ENCODE results near the gene ANXA3. TPM values are rescaled to one million over a fixed set of nuclear protein-coding genes. Genes with fewer than 3 reads are reported as not detected.

ANXA3 gene
- total RNA-seq, 4 donors from 2014 or later = 29.7 to 170 (median 95.7) TPM

DNA sequence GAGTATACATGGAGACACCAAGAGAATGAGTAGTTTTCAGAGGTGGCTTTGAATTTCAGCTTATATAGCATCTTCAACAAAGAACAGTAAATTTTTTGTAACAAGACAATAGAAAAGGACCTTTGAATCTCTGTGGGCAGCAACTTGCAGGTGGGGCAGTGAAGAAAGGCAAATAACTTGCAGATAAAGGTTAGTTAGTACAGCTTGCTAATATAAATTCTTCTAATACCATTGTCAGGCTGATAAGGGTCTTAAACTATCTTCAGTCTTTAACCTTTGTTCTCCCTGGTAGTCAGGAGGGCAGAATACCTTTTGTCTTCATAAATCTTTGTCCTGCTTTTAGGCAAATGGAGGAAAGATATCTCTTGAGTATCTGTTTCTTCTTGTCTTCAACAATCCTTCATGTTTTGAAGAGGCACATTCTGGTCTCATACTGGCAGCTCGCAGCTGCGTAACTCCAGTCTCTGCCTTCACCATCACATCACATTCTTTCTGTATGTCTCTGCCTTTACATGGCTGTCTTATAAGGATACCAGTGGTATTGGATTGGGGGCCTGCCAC, 16.0 kb downstream of the ANXA3 start:
- DNase-seq (ENCODE audit: low spot score in 2 of 2) = no peak
- H3K27me3 ChIP-seq = no peaks in the 10 kb centered on the region
- no peaks in the 10 kb centered on the region for H3K36me3 ChIP-seq
- WGBS, 2 donors = 93 to 95% methylated on average over 2 of the region's 2 CpGs
- H3K4me3 ChIP-seq = no peak overlapping the region
- peak overlapping the region; percentile 65 to 91 (median 86) for H3K27ac ChIP-seq
- H3K4me1 ChIP-seq = peaks cover 0 to 62% (median 23%) of the 10 kb centered on the region in 4 donors
- H3K9me3 ChIP-seq = no peaks in the 10 kb centered on the region
- no peak for TF ChIP-seq EP300 (IDR thresholded peaks at IDR 0.05)
- TF ChIP-seq, protein P1, sequence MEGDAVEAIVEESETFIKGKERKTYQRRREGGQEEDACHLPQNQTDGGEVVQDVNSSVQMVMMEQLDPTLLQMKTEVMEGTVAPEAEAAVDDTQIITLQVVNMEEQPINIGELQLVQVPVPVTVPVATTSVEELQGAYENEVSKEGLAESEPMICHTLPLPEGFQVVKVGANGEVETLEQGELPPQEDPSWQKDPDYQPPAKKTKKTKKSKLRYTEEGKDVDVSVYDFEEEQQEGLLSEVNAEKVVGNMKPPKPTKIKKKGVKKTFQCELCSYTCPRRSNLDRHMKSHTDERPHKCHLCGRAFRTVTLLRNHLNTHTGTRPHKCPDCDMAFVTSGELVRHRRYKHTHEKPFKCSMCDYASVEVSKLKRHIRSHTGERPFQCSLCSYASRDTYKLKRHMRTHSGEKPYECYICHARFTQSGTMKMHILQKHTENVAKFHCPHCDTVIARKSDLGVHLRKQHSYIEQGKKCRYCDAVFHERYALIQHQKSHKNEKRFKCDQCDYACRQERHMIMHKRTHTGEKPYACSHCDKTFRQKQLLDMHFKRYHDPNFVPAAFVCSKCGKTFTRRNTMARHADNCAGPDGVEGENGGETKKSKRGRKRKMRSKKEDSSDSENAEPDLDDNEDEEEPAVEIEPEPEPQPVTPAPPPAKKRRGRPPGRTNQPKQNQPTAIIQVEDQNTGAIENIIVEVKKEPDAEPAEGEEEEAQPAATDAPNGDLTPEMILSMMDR (IDR thresholded peaks at IDR 0.05) = no peak
- no peak for TF ChIP-seq POLR2A (IDR thresholded peaks at IDR 0.05)

DNA sequence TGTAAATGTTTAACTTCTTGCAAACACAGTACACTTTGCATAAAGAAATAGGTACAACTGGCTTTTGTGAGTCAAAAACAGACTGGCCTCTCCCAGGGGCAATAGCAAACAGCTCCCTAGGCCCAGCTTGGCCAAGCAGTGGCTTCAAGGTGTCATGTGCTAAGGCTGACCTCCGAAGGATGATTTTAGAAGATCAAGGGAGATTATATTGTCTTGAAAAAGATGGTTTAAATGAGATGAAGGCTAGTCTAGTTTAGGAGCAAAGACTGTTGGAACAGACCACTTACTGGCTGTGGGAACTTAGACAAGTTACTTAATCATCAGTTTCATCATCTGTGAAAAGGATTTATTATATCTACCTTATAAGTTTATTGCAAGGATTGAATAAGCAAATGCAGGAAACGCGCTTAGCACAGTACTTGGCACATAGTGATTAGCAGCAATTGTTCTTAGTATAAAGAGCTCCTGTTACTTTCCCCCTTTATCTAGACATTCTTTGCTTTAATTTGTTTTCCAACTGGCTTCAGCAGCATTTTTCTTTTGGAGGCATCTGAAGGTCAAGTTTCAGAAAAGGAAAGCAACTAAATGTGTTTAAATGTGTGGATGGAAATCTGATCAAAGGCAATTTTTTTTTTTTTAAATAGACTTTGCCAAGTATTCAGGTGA, 17.2 kb downstream of the ANXA3 start:
- no peak for TF ChIP-seq POLR2A (IDR thresholded peaks at IDR 0.05)
- TF ChIP-seq, protein P1 (IDR thresholded peaks at IDR 0.05) = no peak
- TF ChIP-seq EP300 (IDR thresholded peaks at IDR 0.05) = peak in 1 of 2 donors; percentile 27
- Histone ChIP-seq H3K27me3 (no peaks in the 10 kb centered on the region), H3K9me3 (no peaks in the 10 kb centered on the region), H3K4me3 (no peak overlapping the region), H3K27ac (peak overlapping the region; percentile 65 to 91 (median 86)), H3K36me3 (peaks cover 0 to 6% (median 0%) of the 10 kb centered on the region in 3 donors), H3K4me1 (peaks cover 0 to 62% (median 23%) of the 10 kb centered on the region in 4 donors)
- no peak for DNase-seq (ENCODE audit: low spot score in 2 of 2)
- 36 to 44% methylated on average over 3 of the region's 3 CpGs for WGBS, 2 donors

DNA sequence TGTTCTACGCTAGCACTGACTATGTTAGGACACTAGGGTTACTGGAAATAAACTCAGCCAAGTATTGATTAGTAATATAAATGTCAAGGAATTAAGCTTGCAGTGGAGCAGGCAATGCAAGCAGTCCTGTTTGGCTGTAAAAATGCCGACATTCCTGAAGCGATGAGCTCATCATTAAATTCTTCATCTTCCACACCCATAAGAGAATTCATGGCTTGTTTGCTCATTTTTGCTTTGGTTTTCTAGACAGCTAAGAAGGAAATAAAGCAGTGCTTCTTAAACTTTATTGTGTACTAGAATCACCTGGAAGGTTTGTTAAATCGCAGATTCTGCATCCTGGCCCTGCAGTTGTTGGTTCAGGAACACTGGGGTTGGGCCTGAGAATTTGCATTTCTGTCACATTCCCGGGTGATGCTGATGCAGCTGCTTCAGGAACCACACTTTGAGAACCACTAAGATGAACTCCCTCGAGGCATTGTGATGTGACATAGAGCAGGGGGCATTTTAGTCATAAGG, 17.8 kb downstream of the ANXA3 start:
- H3K36me3 ChIP-seq = peaks cover 0 to 6% (median 0%) of the 10 kb centered on the region in 3 donors
- no peaks in the 10 kb centered on the region for H3K27me3 ChIP-seq
- H3K4me1 ChIP-seq = peaks cover 0 to 59% (median 23%) of the 10 kb centered on the region in 4 donors
- no peak for DNase-seq (ENCODE audit: low spot score in 2 of 2)
- 22 to 28% methylated on average over 6 of the region's 6 CpGs for WGBS, 2 donors
- peak overlapping the region; percentile 21 to 91 (median 86) for H3K27ac ChIP-seq
- no peak overlapping the region for H3K4me3 ChIP-seq
- TF ChIP-seq, protein P1 (IDR thresholded peaks at IDR 0.05) = peak in 1 of 5 experiments; percentile 19
- no peak for TF ChIP-seq POLR2A (IDR thresholded peaks at IDR 0.05)
- TF ChIP-seq EP300 (IDR thresholded peaks at IDR 0.05) = peak in 1 of 2 donors; percentile 8
- H3K9me3 ChIP-seq = no peaks in the 10 kb centered on the region

DNA sequence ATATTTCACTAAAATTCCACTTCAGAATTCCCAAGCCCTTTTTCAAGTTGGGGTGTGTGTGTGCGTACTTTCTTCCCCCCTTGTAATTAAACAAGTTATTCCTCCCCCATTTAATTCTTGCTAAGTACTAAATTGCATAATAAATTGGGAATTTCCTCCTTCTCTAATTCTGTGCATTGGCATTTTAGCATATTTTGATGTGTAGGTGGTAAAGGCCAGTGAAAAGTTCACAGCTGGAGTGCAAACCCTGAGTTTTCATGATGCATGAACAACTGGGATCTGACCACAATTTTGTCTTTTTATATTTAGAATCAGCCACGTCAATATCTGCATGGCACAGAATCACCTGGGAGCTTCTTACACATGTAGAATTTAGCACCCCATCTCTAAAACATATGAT, 18.5 kb downstream of the ANXA3 start:
- Histone ChIP-seq H3K4me1 (peaks cover 0 to 57% (median 23%) of the 10 kb centered on the region in 4 donors), H3K27ac (peak overlapping the region in 3 of 4 donors; percentile 21 to 91 (median 91))
- WGBS, 2 donors = 48 to 49% methylated on average over 2 of the region's 2 CpGs

More for the DNA sequence above, 18.5 kb downstream of the ANXA3 start:
- no peaks in the 10 kb centered on the region for H3K9me3 ChIP-seq
- no peak for DNase-seq (ENCODE audit: low spot score in 2 of 2)
- H3K4me3 ChIP-seq = no peak overlapping the region
- TF ChIP-seq, protein P1 (IDR thresholded peaks at IDR 0.05) = no peak
- TF ChIP-seq POLR2A (IDR thresholded peaks at IDR 0.05) = no peak
- TF ChIP-seq EP300 (IDR thresholded peaks at IDR 0.05) = no peak
- peaks cover 0 to 6% (median 0%) of the 10 kb centered on the region in 3 donors for H3K36me3 ChIP-seq
- H3K27me3 ChIP-seq = no peaks in the 10 kb centered on the region

All from tibial nerve (tissue), 4 donors.